Upper lobe of left lung (tissue), 6 donors: ENCODE data around the gene HSPA1L. TPM values are rescaled to one million over a fixed set of nuclear protein-coding genes. Genes with fewer than 3 reads are reported as not detected.

Experiments used
- ATAC-seq, 2 donors: fragments of 200-7000 bp; cut with Tn5 transposase; one replicate each; pipeline ENCODE4 v1.9.1; 2022; ENCODE audit warnings: mild to moderate bottlenecking in 2 of 2, moderate library complexity in 2 of 2; ENCODE audit not compliant: low FRiP score in 2 of 2
- DNase-seq, 2 donors: peaks; one replicate each; pipeline ENCODE4 v3.0.0-alpha.2; 2019 to 2020
- H3K27ac ChIP-seq, 4 donors: fragments of 200-600 bp; sonication (generic); one replicate each; pipeline ENCODE4 v1.5.1; 2016 to 2019
- H3K27me3 ChIP-seq, 4 donors: fragments of 200-600 bp; sonication (generic); one replicate each; pipeline ENCODE4 v1.5.1; 2017 to 2019
- H3K36me3 ChIP-seq, 4 donors: fragments of 200-600 bp; sonication (generic); one replicate each; pipeline ENCODE4 v1.5.1; 2016 to 2019
- H3K4me1 ChIP-seq, 4 donors: fragments of 200-600 bp; sonication (generic); one replicate each; pipeline ENCODE4 v1.5.1; 2018 to 2019
- H3K4me3 ChIP-seq, 4 donors: fragments of 200-600 bp; sonication (generic); one replicate each; pipeline ENCODE4 v1.5.1; 2017 to 2019; ENCODE audit warnings: mild to moderate bottlenecking in 2 of 4, moderate library complexity in 1 of 4
- H3K9me3 ChIP-seq, 4 donors: fragments of 200-600 bp; sonication (generic); one replicate each; pipeline ENCODE4 v1.5.1; 2018 to 2019
- EP300 ChIP-seq, 4 donors: sonication (generic); formaldehyde crosslinking; IDR thresholded peaks; one replicate each; pipeline ENCODE4 v1.5.1; 2017; ENCODE audit warnings: antibody characterized with exemption in 4 of 4, control low read depth in 2 of 4
- POLR2A ChIP-seq, 4 donors: fragments of 450-650 bp; IDR thresholded peaks; one replicate each; pipeline ENCODE4 v1.5.1; 2016 to 2017; ENCODE audit warnings: antibody characterized with exemption in 4 of 4, mild to moderate bottlenecking in 2 of 4
- POLR2AphosphoS5 ChIP-seq, 2 donors: sonication (generic); formaldehyde crosslinking; IDR thresholded peaks; one replicate each; pipeline ENCODE4 v1.5.1; 2017; ENCODE audit warnings: antibody characterized with exemption in 2 of 2
- WGBS, 2 donors: methylation state at CpG; one replicate each; pipeline ENCODE4 v1.1.5; 2017 to 2018; 5-methylcytosine and 5-hydroxymethylcytosine counted together
- total RNA-seq, 6 donors: library from RNA; depleted of rRNA in 4 of 6; stranded (reverse); fragments of >200 nt in 4 of 6; gene quantifications; one replicate each; pipeline versions ENCODE4 v1.1.0 to v1.2.1, GENCODE V29; 2016 to 2021
- TF ChIP-seq, protein P1 (sequence below), 6 experiments: fragments of 450-650 bp in 4 of 6; fragments of 200-600 bp in 2 of 6; sonication (generic) in 2 of 6; IDR thresholded peaks; one replicate each; pipeline ENCODE4 v1.5.1; 2016 to 2019; ENCODE audit warnings: antibody characterized with exemption in 6 of 6
- donor health status: DM: no; HTN: no; CAD: no; lungs with moderate emphysema.
- donor health status: DM: no; HTN: yes; CAD: no; lungs with severe emphysema.

Gene HSPA1L
- total RNA-seq, 6 donors from 2014 or later: 0.89 to 3.1 (median 2.0) TPM

DNA sequence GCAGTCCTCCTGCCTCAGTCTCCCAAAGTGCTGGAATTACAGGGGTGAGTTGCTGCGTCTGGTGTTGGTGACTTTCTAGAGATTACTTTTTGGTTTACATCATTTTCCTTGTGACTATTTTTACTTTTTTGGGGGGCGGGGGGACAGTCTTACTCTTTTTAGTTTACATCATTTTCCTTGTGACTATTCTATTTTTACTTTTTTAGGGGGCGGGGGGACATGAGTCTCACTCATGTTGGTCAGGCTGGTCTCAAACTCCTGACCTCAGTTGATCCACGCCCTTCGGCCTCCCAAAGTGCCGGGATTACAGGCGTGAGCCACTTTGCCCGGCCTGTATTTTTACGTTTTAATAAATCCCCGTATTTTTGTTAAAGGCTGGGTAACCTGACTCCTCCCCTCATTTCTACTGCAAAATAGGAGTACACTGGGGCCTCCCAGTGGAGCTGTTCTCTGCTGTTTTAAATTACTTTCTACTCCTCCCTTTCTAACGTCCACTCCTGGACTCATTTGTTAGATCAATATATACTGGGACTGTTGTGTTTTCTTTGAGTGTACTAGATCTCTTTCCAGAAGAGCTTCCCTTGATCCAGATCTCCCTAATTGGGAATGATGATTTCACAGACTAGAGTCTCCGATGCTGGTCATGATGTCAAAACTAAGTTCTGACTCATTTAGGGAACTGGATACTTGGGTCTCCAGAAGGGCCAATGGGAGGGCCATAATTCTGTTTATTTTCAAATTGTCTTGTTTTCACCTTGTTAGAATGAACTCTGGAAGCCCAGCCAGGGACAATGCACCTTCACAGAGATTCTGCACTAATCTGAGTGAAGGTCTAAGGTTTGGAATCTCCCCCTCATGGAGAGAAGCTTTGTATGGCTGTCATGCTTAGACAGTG, 21.6 kb upstream of the HSPA1L start:
- Histone ChIP-seq H3K27me3 (no peaks in the 10 kb centered on the region), H3K4me1 (peaks cover 42 to 62% (median 46%) of the 10 kb centered on the region in 4 donors), H3K36me3 (peaks cover 14 to 55% (median 45%) of the 10 kb centered on the region in 4 donors), H3K27ac (peak overlapping the region; percentile 49 to 99 (median 94)), H3K4me3 (peak overlapping the region in 3 of 4 donors; percentile 83 to 93 (median 91)), H3K9me3 (no peaks in the 10 kb centered on the region)
- TF ChIP-seq POLR2A (IDR thresholded peaks at IDR 0.05) (no peak), POLR2AphosphoS5 (IDR thresholded peaks at IDR 0.05) (no peak), EP300 (IDR thresholded peaks at IDR 0.05) (no peak)
- TF ChIP-seq, protein P1, sequence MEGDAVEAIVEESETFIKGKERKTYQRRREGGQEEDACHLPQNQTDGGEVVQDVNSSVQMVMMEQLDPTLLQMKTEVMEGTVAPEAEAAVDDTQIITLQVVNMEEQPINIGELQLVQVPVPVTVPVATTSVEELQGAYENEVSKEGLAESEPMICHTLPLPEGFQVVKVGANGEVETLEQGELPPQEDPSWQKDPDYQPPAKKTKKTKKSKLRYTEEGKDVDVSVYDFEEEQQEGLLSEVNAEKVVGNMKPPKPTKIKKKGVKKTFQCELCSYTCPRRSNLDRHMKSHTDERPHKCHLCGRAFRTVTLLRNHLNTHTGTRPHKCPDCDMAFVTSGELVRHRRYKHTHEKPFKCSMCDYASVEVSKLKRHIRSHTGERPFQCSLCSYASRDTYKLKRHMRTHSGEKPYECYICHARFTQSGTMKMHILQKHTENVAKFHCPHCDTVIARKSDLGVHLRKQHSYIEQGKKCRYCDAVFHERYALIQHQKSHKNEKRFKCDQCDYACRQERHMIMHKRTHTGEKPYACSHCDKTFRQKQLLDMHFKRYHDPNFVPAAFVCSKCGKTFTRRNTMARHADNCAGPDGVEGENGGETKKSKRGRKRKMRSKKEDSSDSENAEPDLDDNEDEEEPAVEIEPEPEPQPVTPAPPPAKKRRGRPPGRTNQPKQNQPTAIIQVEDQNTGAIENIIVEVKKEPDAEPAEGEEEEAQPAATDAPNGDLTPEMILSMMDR (IDR thresholded peaks at IDR 0.05): no peak
- DNase-seq: no peak
- no peak for ATAC-seq
- 29 to 39% methylated on average over 12 of the region's 12 CpGs for WGBS, 2 donors

GRCh38 chr6:31836047-31836473, 21.0 kb upstream of the HSPA1L start:
- no peaks in the 10 kb centered on the region for H3K9me3 ChIP-seq
- no peaks in the 10 kb centered on the region for H3K27me3 ChIP-seq
- H3K36me3 ChIP-seq: peaks cover 14 to 49% (median 41%) of the 10 kb centered on the region in 4 donors
- no peak for DNase-seq
- TF ChIP-seq, protein P1 (IDR thresholded peaks at IDR 0.05): no peak
- TF ChIP-seq EP300 (IDR thresholded peaks at IDR 0.05): no peak
- TF ChIP-seq POLR2AphosphoS5 (IDR thresholded peaks at IDR 0.05): no peak
- TF ChIP-seq POLR2A (IDR thresholded peaks at IDR 0.05): no peak
- peak overlapping the region in 3 of 4 donors; percentile 83 to 93 (median 91) for H3K4me3 ChIP-seq
- WGBS, 2 donors: 28 to 29% methylated on average over 14 of the region's 14 CpGs
- H3K4me1 ChIP-seq: peaks cover 48 to 68% (median 52%) of the 10 kb centered on the region in 4 donors
- no peak for ATAC-seq
- peak overlapping the region; percentile 49 to 99 (median 94) for H3K27ac ChIP-seq

- Histone ChIP-seq H3K9me3 (no peaks in the 10 kb centered on the region), H3K27ac (peak overlapping the region; percentile 93 to 99 (median 95)), H3K27me3 (no peaks in the 10 kb centered on the region), H3K36me3 (peaks cover 8 to 35% (median 27%) of the 10 kb centered on the region in 4 donors), H3K4me1 (peaks cover 54 to 74% (median 57%) of the 10 kb centered on the region in 4 donors), H3K4me3 (peak overlapping the region; percentile 83 to 98 (median 92))
- ATAC-seq (peak; percentile 92 to 94), DNase-seq (peak; percentile 89 to 98)
- 0 to 1% methylated on average over 46 to 59 of the region's 59 CpGs for WGBS, 2 donors
- TF ChIP-seq POLR2A (IDR thresholded peaks at IDR 0.05): peak; percentile 54 to 81 (median 75)
- TF ChIP-seq, protein P1 (IDR thresholded peaks at IDR 0.05): peak in 1 of 6 experiments; percentile 18
- TF ChIP-seq POLR2AphosphoS5 (IDR thresholded peaks at IDR 0.05): peak; percentile 63 to 88
- TF ChIP-seq EP300 (IDR thresholded peaks at IDR 0.05): no peak
These were observed 19.5 kb upstream of the HSPA1L start for GRCh38 chr6:31834367-31835250.

- Histone ChIP-seq H3K4me1 (peaks cover 31 to 51% (median 35%) of the 10 kb centered on the region in 4 donors), H3K4me3 (peak overlapping the region in 2 of 4 donors; percentile 71 to 74), H3K36me3 (peaks cover 0 to 4% (median 0%) of the 10 kb centered on the region in 4 donors), H3K9me3 (no peaks in the 10 kb centered on the region), H3K27me3 (no peaks in the 10 kb centered on the region), H3K27ac (peak overlapping the region in 3 of 4 donors; percentile 64 to 99 (median 81))
- TF ChIP-seq POLR2A (IDR thresholded peaks at IDR 0.05) (no peak), EP300 (IDR thresholded peaks at IDR 0.05) (no peak), POLR2AphosphoS5 (IDR thresholded peaks at IDR 0.05) (no peak)
- TF ChIP-seq, protein P1 (IDR thresholded peaks at IDR 0.05): no peak
- no peak for ATAC-seq
- DNase-seq: no peak
- WGBS, 2 donors: 68 to 75% methylated on average over 15 of the region's 15 CpGs
These were observed 16.5 kb upstream of the HSPA1L start for GRCh38 chr6:31831350-31832215.
